MCF 10A (cell line): Measurements from ENCODE around the gene MYOF. TPM values are rescaled to one million over a fixed set of nuclear protein-coding genes. Genes with fewer than 3 reads are reported as not detected.

Source experiments
- BruUV-seq: library from RNA; stranded (reverse); fragments of 400-500 nt; replicated peaks from 2 replicates; lab custom pipeline; 2021; lab: Mats Ljungman, UMichigan
- CTCF ChIA-PET: fragments of 300-600 bp; sonication (Branson Sonifier 250); formaldehyde crosslinking; extraction: SDS; loops from one replicate; lab custom pipeline; 2021; ENCODE audit warnings: antibody characterized with exemption, inconsistent platforms; lab: Yijun Ruan, JAX
- POLR2A ChIA-PET: fragments of 300-600, 350-650 bp; sonication (Branson Sonifier 250); formaldehyde crosslinking; extraction: SDS; loops from one replicate; lab custom pipeline; 2020; ENCODE audit warnings: antibody characterized with exemption, inconsistent platforms; lab: Yijun Ruan, JAX
- DNase-seq: peaks from one replicate; pipeline ENCODE4 v3.0.0-alpha.2; 2018; ENCODE audit not compliant: unreplicated experiment
- H3K27ac Mint-ChIP-seq: one replicate; pipeline ENCODE4 v1.8.0; 2022; ENCODE audit warnings: mild to moderate bottlenecking, low read depth, mixed read lengths; ENCODE audit not compliant: unreplicated experiment
- H3K27me3 Mint-ChIP-seq: one replicate; pipeline ENCODE4 v1.8.0; 2022; ENCODE audit warnings: mixed read lengths; ENCODE audit not compliant: insufficient read depth, unreplicated experiment
- H3K36me3 Mint-ChIP-seq: one replicate; pipeline ENCODE4 v1.8.0; 2022; ENCODE audit warnings: mild to moderate bottlenecking, moderate library complexity, mixed read lengths; ENCODE audit not compliant: insufficient read depth, unreplicated experiment
- H3K4me1 Mint-ChIP-seq: one replicate; pipeline ENCODE4 v1.8.0; 2022; ENCODE audit warnings: mixed read lengths; ENCODE audit not compliant: insufficient read depth, unreplicated experiment
- H3K4me3 Mint-ChIP-seq: one replicate; pipeline ENCODE4 v1.8.0; 2022; ENCODE audit warnings: mild to moderate bottlenecking, moderate library complexity, mixed read lengths; ENCODE audit not compliant: unreplicated experiment
- H3K9me3 Mint-ChIP-seq: one replicate; pipeline ENCODE4 v1.8.0; 2022; ENCODE audit warnings: mixed read lengths; ENCODE audit not compliant: unreplicated experiment
- CTCF ChIP-seq: fragments of 200-600 bp; IDR thresholded peaks from one replicate; pipeline ENCODE4 v1.8.0; 2022; ENCODE audit warnings: antibody characterized with exemption, mild to moderate bottlenecking; ENCODE audit not compliant: unreplicated experiment
- intact Hi-C: fragments of 100-400 bp; cut with micrococcal nuclease; formaldehyde crosslinking; loops from 2 replicates; pipeline ENCODE4 v1.14.1; 2022
- total RNA-seq: library from RNA; stranded (reverse); gene quantifications from 2 replicates; pipeline ENCODE4 v1.2.3, GENCODE V29; 2022

Gene MYOF
- total RNA-seq, 1 experiment from 2014 or later = 167 TPM

GRCh38 chr10:93463723-93464476 lies 18.2 kb downstream of the MYOF start:
- no peaks in the 10 kb centered on the region for H3K9me3 Mint-ChIP-seq
- H3K27me3 Mint-ChIP-seq = no peaks in the 10 kb centered on the region
- TF ChIP-seq CTCF = no peak
- H3K4me1 Mint-ChIP-seq = peaks cover 72% of the 10 kb centered on the region
- peak overlapping the region; percentile 11 for H3K4me3 Mint-ChIP-seq
- no TSS peak for BruUV-seq
- intact Hi-C loops = no loop called here
- ChIA-PET CTCF (interaction anchor here (0.8 to 18.2 kb wide), 9 partner anchors 9 to 87 kb away, joined by 3 to 178 read pairs (median 9); partner anchors contain the start of gene MYOF), POLR2A (interaction anchor here (0.6 to 39.8 kb wide), 8 partner anchors 4 to 1225 kb away, joined by 3 to 2342 read pairs (median 22); partner anchors contain the start of gene MYOF)
- H3K36me3 Mint-ChIP-seq = peaks cover 42% of the 10 kb centered on the region
- peak; percentile 66 for DNase-seq
- peak overlapping the region; percentile 85 for H3K27ac Mint-ChIP-seq

DNA sequence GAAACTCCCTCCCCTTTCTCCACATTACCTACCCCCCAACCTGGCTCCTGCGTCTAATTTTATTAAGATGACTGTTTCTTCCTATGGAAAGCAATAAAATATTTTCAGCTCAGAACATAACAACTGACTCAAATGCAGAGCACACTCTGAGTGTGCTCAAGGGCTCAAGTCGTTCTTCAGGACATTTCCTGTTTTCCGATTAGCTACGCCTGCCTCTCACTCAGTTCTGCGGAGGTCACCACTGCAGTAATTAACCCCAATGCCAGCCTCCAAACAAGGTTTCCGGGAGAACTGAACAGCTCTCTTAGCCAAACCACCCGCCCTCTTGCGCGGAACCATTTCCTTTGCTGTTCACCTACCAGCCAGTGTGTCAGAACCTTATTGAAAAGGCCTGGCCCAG lies 19.3 kb downstream of the MYOF start:
- CTCF ChIA-PET = interaction anchor here (0.6 to 18.2 kb wide), 11 partner anchors 13 to 92 kb away, joined by 3 to 178 read pairs (median 3); partner anchors contain the start of gene MYOF
- H3K4me3 Mint-ChIP-seq = peak overlapping the region; percentile 66
- peaks cover 32% of the 10 kb centered on the region for H3K36me3 Mint-ChIP-seq
- intact Hi-C loops = no loop called here
- no peak for TF ChIP-seq CTCF
- H3K27ac Mint-ChIP-seq = peak overlapping the region; percentile 95
- H3K9me3 Mint-ChIP-seq = no peaks in the 10 kb centered on the region
- H3K27me3 Mint-ChIP-seq = no peaks in the 10 kb centered on the region
- POLR2A ChIA-PET = interaction anchor here (0.7 to 39.8 kb wide), 5 partner anchors 5 to 896 kb away, joined by 3 to 2342 read pairs (median 93); partner anchors contain the start of gene MYOF
- DNase-seq = peak; percentile 83
- no TSS peak for BruUV-seq
- peaks cover 70% of the 10 kb centered on the region for H3K4me1 Mint-ChIP-seq

DNA sequence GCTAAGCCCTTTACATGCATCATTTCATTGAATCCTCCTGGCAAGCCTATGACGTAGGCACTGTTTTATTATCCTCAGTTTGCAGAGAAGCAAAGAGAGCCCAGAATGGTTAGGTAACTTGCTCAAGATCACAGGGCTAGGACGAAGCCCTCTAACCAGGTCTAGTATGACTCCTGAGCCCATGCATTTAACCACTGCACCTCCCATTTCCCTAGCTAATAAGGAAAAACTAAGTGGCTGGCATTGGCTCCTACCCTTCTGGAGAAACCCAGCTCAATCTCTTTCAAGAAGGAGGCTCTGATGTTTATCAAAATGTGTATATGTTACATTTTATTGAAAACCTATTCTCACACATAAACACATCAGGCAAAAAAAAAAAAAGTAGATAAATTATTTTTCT lies 19.8 kb downstream of the MYOF start:
- ChIA-PET CTCF (interaction anchor here (0.6 to 18.2 kb wide), 15 partner anchors 9 to 125 kb away, joined by 3 to 178 read pairs (median 3); partner anchors contain the start of gene MYOF), POLR2A (interaction anchor here (0.7 to 39.8 kb wide), 5 partner anchors 6 to 895 kb away, joined by 3 to 2342 read pairs (median 93); partner anchors contain the start of gene MYOF)
- no peak for TF ChIP-seq CTCF
- DNase-seq = no peak
- BruUV-seq = no TSS peak
- Mint-ChIP-seq H3K9me3 (no peaks in the 10 kb centered on the region), H3K4me1 (peaks cover 70% of the 10 kb centered on the region), H3K27me3 (no peaks in the 10 kb centered on the region), H3K27ac (peak overlapping the region; percentile 95), H3K36me3 (peaks cover 27% of the 10 kb centered on the region), H3K4me3 (peak overlapping the region; percentile 66)
- intact Hi-C loops = no loop called here

GRCh38 chr10:93461807-93462178 lies 20.3 kb downstream of the MYOF start:
- H3K27me3 Mint-ChIP-seq = no peaks in the 10 kb centered on the region
- peak overlapping the region; percentile 81 for H3K27ac Mint-ChIP-seq
- H3K36me3 Mint-ChIP-seq = peaks cover 27% of the 10 kb centered on the region
- peak; percentile 88 for DNase-seq
- BruUV-seq = no TSS peak
- H3K9me3 Mint-ChIP-seq = no peaks in the 10 kb centered on the region
- intact Hi-C loops = no loop called here
- POLR2A ChIA-PET = interaction anchor here (0.6 to 39.8 kb wide), 5 partner anchors 6 to 240 kb away, joined by 3 to 2342 read pairs (median 93); partner anchors contain the start of genes FRA10AC1 and MYOF
- H3K4me1 Mint-ChIP-seq = peaks cover 68% of the 10 kb centered on the region
- no peak for TF ChIP-seq CTCF
- H3K4me3 Mint-ChIP-seq = peak overlapping the region; percentile 40
- CTCF ChIA-PET = interaction anchor here (0.6 to 18.2 kb wide), 15 partner anchors 8 to 124 kb away, joined by 3 to 178 read pairs (median 4); partner anchors contain the start of gene MYOF
